Uterus (tissue), 4 donors: ENCODE data around the gene DACT2. TPM values are rescaled to one million over a fixed set of nuclear protein-coding genes. Genes with fewer than 3 reads are reported as not detected.
"Not testable (repeated sequence)": the region's sequence is repeated elsewhere in the genome, so short reads cannot be mapped to it uniquely, and the experiment has no call there.

ENCODE experiments used
- DNase-seq, 2 donors: peaks; one replicate each; pipeline ENCODE4 v3.0.0-alpha.2; 2019 to 2020
- H3K27ac ChIP-seq, 2 donors: fragments of 200-600 bp; sonication (generic); 1 replicate in 1 of 2; 2 replicates in 1 of 2; pipeline ENCODE4 v1.5.1; 2016 to 2018
- H3K27me3 ChIP-seq, 2 donors: fragments of 200-600 bp; sonication (generic); one replicate each; pipeline ENCODE4 v1.5.1; 2018 to 2019; ENCODE audit warnings: control low read depth in 1 of 2
- H3K36me3 ChIP-seq, 2 donors: fragments of 200-600 bp; sonication (generic); one replicate each; pipeline ENCODE4 v1.5.1; 2019; ENCODE audit warnings: control low read depth in 1 of 2
- H3K4me1 ChIP-seq, 2 donors: fragments of 200-600 bp; sonication (generic); one replicate each; pipeline ENCODE4 v1.5.1; 2018 to 2019; ENCODE audit warnings: control low read depth in 1 of 2
- H3K4me3 ChIP-seq, 2 donors: fragments of 200-600 bp; sonication (generic); 1 replicate in 1 of 2; 2 replicates in 1 of 2; pipeline ENCODE4 v1.5.1; 2018 to 2019; ENCODE audit warnings: mild to moderate bottlenecking in 1 of 2
- H3K9me3 ChIP-seq, 2 donors: fragments of 200-600 bp; sonication (generic); one replicate each; pipeline ENCODE4 v1.5.1; 2019; ENCODE audit warnings: control low read depth in 1 of 2
- POLR2A ChIP-seq, 2 donors: fragments of 450-650 bp; IDR thresholded peaks; one replicate each; pipeline ENCODE4 v1.6.1; 2016; ENCODE audit warnings: antibody characterized with exemption in 2 of 2, mild to moderate bottlenecking in 1 of 2, moderate library complexity in 1 of 2
- intact Hi-C: fragments of 100-400 bp; cut with DNase I; formaldehyde crosslinking; loops from one replicate; pipeline ENCODE4 v1.15.1; 2023; ENCODE audit warnings: low total_unique reads
- total RNA-seq, 4 donors: library from RNA; depleted of rRNA in 3 of 4; stranded (reverse); fragments of >200 nt in 3 of 4; gene quantifications; one replicate each; pipeline versions ENCODE4 v1.1.0 to v1.2.4, GENCODE V29; 2014 to 2023
- TF ChIP-seq, protein P1 (sequence below), 4 experiments: fragments of 200-600 bp in 2 of 4; fragments of 450-650 bp in 2 of 4; sonication (generic) in 2 of 4; IDR thresholded peaks; one replicate each; pipeline ENCODE4 v1.5.1; 2016 to 2019; ENCODE audit warnings: antibody characterized with exemption in 4 of 4, mild to moderate bottlenecking in 2 of 4, moderate library complexity in 1 of 4
- donor health status: DM: yes; HTN: yes; CAD: no.

DACT2 gene
- total RNA-seq, 4 donors from 2014 or later: 1.4 to 9.6 (median 2.8) TPM; not detected in 1

DNA sequence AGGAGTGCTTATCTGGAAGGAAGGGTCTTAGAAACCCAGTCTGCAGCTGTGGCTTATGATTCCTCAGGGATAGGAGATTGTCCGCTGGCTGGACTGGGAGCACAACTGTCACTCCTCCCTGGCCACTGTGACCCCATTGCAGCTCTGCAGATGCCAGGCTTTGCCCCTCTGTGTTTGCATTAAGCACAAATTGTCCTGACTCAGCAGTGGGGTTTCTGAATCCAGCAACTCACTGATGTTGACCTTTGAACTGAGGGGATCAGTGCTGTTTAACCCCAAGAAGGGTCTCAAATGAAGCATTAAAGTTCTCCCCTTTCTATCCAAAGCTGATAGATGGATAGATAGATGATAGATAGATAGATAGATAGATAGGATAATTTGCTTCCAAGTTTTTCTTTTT is 29.5 kb downstream of the DACT2 start:
- intact Hi-C loops: no loop called here
- Histone ChIP-seq H3K27ac (no peak overlapping the region), H3K27me3 (no peaks in the 10 kb centered on the region), H3K4me3 (no peak overlapping the region), H3K4me1 (no peaks in the 10 kb centered on the region), H3K9me3 (no peaks in the 10 kb centered on the region), H3K36me3 (no peaks in the 10 kb centered on the region)
- TF ChIP-seq POLR2A (IDR thresholded peaks at IDR 0.05): no peak
- TF ChIP-seq, protein P1, sequence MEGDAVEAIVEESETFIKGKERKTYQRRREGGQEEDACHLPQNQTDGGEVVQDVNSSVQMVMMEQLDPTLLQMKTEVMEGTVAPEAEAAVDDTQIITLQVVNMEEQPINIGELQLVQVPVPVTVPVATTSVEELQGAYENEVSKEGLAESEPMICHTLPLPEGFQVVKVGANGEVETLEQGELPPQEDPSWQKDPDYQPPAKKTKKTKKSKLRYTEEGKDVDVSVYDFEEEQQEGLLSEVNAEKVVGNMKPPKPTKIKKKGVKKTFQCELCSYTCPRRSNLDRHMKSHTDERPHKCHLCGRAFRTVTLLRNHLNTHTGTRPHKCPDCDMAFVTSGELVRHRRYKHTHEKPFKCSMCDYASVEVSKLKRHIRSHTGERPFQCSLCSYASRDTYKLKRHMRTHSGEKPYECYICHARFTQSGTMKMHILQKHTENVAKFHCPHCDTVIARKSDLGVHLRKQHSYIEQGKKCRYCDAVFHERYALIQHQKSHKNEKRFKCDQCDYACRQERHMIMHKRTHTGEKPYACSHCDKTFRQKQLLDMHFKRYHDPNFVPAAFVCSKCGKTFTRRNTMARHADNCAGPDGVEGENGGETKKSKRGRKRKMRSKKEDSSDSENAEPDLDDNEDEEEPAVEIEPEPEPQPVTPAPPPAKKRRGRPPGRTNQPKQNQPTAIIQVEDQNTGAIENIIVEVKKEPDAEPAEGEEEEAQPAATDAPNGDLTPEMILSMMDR (IDR thresholded peaks at IDR 0.05): no peak
- DNase-seq: no peak

DNA sequence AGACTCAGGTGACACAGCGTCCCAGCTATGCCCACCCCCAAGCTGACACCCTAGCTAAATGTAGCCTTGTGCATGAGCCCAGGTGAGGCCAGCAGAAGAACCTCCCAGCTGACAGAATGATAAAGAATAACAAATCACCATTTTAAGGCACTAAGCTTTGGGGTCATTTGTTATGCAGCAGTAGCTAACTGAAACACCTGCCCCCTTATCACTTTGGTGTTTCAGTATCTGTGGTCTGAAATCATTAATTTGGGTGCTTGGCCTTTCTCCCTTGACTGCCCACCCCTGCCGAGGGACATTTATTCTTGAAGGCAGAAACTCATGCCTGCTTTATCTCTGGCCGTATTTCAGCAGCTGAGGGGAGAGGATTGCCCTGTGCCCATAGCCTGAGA is 30.0 kb downstream of the DACT2 start:
- Histone ChIP-seq H3K4me1 (no peaks in the 10 kb centered on the region), H3K4me3 (no peak overlapping the region), H3K36me3 (no peaks in the 10 kb centered on the region), H3K27me3 (no peaks in the 10 kb centered on the region), H3K27ac (no peak overlapping the region), H3K9me3 (no peaks in the 10 kb centered on the region)
- no peak for TF ChIP-seq POLR2A (IDR thresholded peaks at IDR 0.05)
- TF ChIP-seq, protein P1 (IDR thresholded peaks at IDR 0.05): no peak
- no peak for DNase-seq
- intact Hi-C loops: no loop called here

DNA sequence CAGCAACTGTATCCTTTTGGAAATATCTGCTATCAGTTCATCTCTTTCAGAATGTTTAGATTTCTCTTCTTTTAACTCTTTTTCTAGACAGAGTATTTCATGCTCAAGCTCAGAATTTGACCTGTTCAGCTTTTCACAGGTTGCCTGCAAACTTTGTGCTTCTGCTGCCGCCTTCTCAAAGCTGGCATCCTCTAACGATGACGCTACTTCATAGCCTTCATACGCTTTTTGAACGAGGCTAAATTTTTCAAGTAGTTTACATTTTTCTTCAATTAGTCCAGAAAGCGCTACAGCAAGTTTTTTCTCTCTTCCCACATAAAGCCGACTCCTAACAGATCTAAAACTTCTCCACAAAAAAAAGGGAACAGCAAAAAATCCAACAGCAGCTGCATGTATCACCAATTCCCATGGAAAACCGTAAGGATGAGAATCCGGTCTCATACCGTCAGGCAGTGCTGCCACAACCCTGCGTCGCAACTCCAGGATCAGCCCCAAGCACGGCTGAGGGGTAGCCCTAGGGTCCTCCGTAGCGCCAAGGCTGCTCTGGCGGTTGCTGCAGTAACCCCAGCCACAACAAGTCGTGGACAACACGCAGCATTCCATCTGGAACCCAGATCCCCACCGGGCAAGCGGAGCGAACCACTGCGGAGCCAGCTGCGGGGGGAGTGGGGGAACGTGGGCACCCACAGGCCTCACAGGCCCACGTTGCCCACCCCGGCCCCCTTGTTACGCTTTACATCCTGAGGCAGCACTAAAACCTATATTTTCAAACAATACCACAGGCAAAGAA is 30.6 kb downstream of the DACT2 start:
- H3K27me3 ChIP-seq: no peaks in the 10 kb centered on the region
- H3K9me3 ChIP-seq: no peaks in the 10 kb centered on the region
- H3K27ac ChIP-seq: no peak overlapping the region
- TF ChIP-seq, protein P1 (IDR thresholded peaks at IDR 0.05): no peak
- TF ChIP-seq POLR2A (IDR thresholded peaks at IDR 0.05): no peak
- no peak overlapping the region for H3K4me3 ChIP-seq
- no peak for DNase-seq
- no peaks in the 10 kb centered on the region for H3K36me3 ChIP-seq
- H3K4me1 ChIP-seq: no peaks in the 10 kb centered on the region
- intact Hi-C loops: no loop called here

DNA sequence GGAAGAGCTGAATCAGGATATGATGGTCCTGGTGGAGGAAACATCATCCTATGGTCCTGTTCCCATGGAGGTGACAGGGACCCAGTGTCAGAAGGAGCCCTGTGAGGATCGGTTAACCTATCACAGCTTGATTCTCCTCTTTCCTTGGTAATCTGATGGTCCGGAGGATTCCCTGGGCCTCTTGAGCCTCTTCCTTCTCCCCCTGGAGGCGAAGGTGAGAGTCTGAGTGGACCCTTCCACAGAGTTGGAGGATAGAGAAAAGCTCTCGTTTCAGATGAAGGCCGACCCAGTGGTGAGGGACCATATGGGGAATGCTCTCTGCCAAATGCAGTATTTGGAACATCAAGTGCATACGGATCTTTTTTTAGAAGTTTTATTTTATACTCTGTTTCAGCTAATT is 32.1 kb downstream of the DACT2 start:
- intact Hi-C loops, H3K36me3 ChIP-seq, H3K4me3 ChIP-seq, DNase-seq, H3K27ac ChIP-seq, H3K9me3 ChIP-seq, H3K4me1 ChIP-seq, H3K27me3 ChIP-seq: not testable (repeated sequence)

DNA sequence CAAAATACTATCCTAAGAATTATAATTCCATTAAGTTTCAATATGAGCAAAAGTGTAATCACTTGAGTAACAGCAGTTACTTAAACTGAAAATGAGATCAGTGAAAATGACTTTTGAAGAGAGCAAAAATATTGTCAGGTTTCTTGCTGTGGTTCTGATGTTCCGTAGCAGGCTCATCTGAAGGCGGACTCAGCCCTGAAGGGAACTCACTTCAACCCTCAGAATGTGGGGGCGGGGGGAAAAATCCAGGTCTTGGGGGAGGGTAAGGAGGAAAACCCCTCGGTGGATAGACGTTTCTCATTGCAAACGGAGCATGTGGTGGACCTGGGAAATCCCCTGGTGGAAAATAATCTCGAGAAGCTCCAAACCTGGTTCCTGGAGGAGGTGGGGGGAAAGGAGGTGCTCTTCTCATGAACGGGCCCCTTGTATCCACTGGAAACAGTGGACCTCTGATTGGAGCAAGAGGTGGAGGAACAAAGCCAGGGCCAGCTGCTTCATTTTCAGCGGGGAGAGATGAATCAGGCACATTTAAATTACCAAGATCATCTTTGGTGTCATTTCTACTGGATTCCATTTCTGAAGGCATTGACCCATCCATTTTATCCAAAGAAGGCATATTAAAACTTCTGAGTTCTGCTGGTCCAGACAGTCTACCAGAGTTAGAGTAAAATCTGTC is 32.7 kb downstream of the DACT2 start:
- H3K36me3 ChIP-seq, H3K4me1 ChIP-seq, H3K27me3 ChIP-seq, H3K4me3 ChIP-seq, H3K9me3 ChIP-seq, DNase-seq, H3K27ac ChIP-seq, intact Hi-C loops: not testable (repeated sequence)

DNA sequence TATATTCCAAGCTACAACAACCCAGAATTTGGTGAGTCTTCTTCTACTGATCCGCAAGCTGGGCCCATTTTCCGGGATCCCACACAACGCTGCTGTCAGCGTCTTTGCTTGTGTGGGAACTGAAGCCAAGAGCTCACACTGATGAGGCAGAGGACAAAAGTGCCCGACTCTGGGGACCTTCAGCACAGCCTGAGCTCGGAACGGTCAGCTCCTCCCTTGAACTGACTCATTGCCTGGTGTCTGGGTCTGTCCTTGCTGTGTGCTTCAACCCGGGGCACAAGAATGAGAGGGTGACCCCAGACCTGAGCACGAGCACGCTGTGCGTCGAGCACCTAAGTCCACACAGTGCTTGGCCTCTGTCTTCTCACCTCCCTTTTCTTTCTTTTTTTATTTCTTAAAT is 33.5 kb downstream of the DACT2 start:
- Histone ChIP-seq H3K9me3 (no peaks in the 10 kb centered on the region), H3K36me3 (no peaks in the 10 kb centered on the region), H3K27ac (no peak overlapping the region), H3K4me1 (no peaks in the 10 kb centered on the region), H3K27me3 (no peaks in the 10 kb centered on the region), H3K4me3 (no peak overlapping the region)
- TF ChIP-seq POLR2A (IDR thresholded peaks at IDR 0.05): no peak
- TF ChIP-seq, protein P1 (IDR thresholded peaks at IDR 0.05): no peak
- no peak for DNase-seq
- intact Hi-C loops: no loop called here
